ENCODE measurements around the gene POMGNT1.

The POMGNT1 gene

GRCh38 chr1:46192171-46192570 lies 6.1 kb downstream of the POMGNT1 start:
- no peak overlapping the region for H3K27ac ChIP-seq
- TF ChIP-seq CTCF (conservative IDR thresholded peaks at IDR 0.05) (no peak), ZFX (IDR thresholded peaks at IDR 0.05) (no peak)

GRCh38 chr1:46191033-46191701 lies 7.1 kb downstream of the POMGNT1 start:
- TF ChIP-seq CTCF (conservative IDR thresholded peaks at IDR 0.05) (no peak), ZFX (IDR thresholded peaks at IDR 0.05) (no peak)

DNA sequence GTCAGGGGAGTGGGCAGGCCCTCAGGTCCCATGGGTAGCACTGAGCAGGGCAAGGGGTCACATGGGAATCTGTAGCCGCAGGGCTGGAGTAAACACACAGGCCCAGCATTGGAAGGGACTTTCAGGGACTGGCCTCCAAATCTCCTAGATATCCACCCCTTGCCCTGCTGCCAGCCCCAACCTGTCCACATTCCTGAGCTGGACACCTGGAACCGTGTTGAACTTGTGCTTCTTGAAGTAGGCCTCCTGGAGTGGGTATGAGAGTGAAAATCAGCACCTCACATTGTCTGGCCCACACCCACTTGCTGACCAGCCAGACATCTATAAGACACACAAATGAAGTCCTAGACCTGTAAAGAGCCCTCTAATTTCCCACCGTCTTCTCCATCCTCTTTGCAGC lies 7.7 kb downstream of the POMGNT1 start:
- H3K27ac ChIP-seq = no peak overlapping the region; the same call in 1 of the 2 replicates
- no peak for TF ChIP-seq ZFX (IDR thresholded peaks at IDR 0.05)
- TF ChIP-seq CTCF (conservative IDR thresholded peaks at IDR 0.05) = no peak

More at GRCh38 chr1:46191033-46191701, 7.1 kb downstream of the POMGNT1 start:
- H3K27ac ChIP-seq = no peak overlapping the region

DNA sequence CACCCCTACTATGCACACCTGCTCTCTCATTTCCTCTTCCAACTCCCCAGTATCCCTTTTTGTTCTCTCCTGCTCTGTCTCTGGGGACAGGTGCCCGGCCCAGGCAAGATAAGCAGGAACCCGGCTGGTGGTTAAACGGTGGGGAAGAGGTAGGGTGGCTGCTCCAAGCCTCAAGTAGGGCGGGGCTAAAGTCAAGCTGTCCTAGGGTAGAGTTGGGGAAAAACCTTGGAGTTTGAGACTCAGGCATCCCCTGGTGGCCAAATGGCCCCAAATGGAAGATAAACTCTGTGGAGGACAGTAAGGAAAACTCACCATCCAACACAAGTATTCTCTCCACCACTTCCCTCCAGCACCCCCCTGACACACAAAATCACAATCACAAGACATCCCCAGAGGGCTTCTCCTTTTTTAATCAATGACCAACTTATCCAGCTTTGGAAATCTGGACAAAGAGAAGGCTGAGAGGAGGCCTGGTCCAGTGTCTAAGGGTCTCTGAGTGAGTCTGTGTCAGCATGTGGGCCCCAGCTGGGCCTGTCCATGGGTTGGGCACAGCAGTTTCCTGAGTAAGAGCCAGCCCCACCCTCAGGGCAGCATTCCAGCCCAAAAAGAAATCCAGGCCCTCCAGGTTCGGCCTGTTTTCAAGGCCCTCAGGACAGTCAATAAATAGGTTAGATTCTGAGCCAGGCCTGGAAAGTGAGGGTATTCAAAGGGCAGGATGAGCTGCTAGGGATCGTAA lies 9.8 kb downstream of the POMGNT1 start:
- no peak for TF ChIP-seq CTCF (conservative IDR thresholded peaks at IDR 0.05)
- peak overlapping the region; percentile 55 for H3K27ac ChIP-seq

- H3K27ac ChIP-seq = peak overlapping the region; percentile 55
- TF ChIP-seq CTCF (conservative IDR thresholded peaks at IDR 0.05) = no peak
- TF ChIP-seq ZFX (IDR thresholded peaks at IDR 0.05) = no peak
These were observed 10.9 kb downstream of the POMGNT1 start for GRCh38 chr1:46187106-46187869.

GRCh38 chr1:46186076-46186475 lies 12.2 kb downstream of the POMGNT1 start:
- peak overlapping the region; percentile 93 for H3K27ac ChIP-seq
- TF ChIP-seq CTCF (conservative IDR thresholded peaks at IDR 0.05) (no peak), ZFX (IDR thresholded peaks at IDR 0.05) (no peak)
